ENCODE data around the gene PIK3C2G.

Gene PIK3C2G

GRCh38 chr12:18439541-18439940 is 178.2 kb downstream of the PIK3C2G start:
- Histone ChIP-seq H3K4me1 (ENCODE audit: insufficient read depth, low read length, poor library complexity, severe bottlenecking) (no peaks in the 10 kb centered on the region), H3K9ac (ENCODE audit: low read depth, low read length, poor library complexity, severe bottlenecking) (no peak overlapping the region), H3K4me3 (ENCODE audit: low read length, poor library complexity, severe bottlenecking) (no peak overlapping the region), H3K4me2 (ENCODE audit: low read depth, low read length, poor library complexity, severe bottlenecking) (no peak overlapping the region), H4K20me1 (ENCODE audit: insufficient read depth, low read length, poor library complexity, severe bottlenecking) (no peaks in the 10 kb centered on the region), H2AFZ (ENCODE audit: low read length) (no peak overlapping the region), H3K9me3 (ENCODE audit: insufficient read depth, low read depth, low read length) (no peaks in the 10 kb centered on the region), H3F3A (ENCODE audit: low read depth) (no peaks in the 10 kb centered on the region), H3K36me3 (ENCODE audit: insufficient read depth, low read length) (no peaks in the 10 kb centered on the region), H3K27me3 (ENCODE audit: insufficient read depth, low read length, poor library complexity, severe bottlenecking) (no peaks in the 10 kb centered on the region), H3K79me2 (ENCODE audit: insufficient read depth, low read length) (no peaks in the 10 kb centered on the region), H3K9me2 (replicated peaks; ENCODE audit: low read depth, low read length) (no peaks in the 10 kb centered on the region)
- TF ChIP-seq EZH2phosphoT487 (IDR thresholded peaks at IDR 0.05; ENCODE audit: borderline replicate concordance) (no peak), CTCF (conservative IDR thresholded peaks at IDR 0.05; ENCODE audit: low read length) (no peak)

GRCh38 chr12:18443768-18444437 is 182.6 kb downstream of the PIK3C2G start:
- Histone ChIP-seq H3K79me2 (ENCODE audit: insufficient read depth, low read length) (no peaks in the 10 kb centered on the region), H3K4me3 (ENCODE audit: low read length, poor library complexity, severe bottlenecking) (no peak overlapping the region), H3K4me2 (ENCODE audit: low read depth, low read length, poor library complexity, severe bottlenecking) (no peak overlapping the region), H4K20me1 (ENCODE audit: insufficient read depth, low read length, poor library complexity, severe bottlenecking) (no peaks in the 10 kb centered on the region), H3K27me3 (ENCODE audit: insufficient read depth, low read length, poor library complexity, severe bottlenecking) (no peaks in the 10 kb centered on the region), H3K4me1 (ENCODE audit: insufficient read depth, low read length, poor library complexity, severe bottlenecking) (no peaks in the 10 kb centered on the region), H3K9me3 (ENCODE audit: insufficient read depth, low read depth, low read length) (no peaks in the 10 kb centered on the region), H3F3A (ENCODE audit: low read depth) (no peaks in the 10 kb centered on the region), H3K36me3 (ENCODE audit: insufficient read depth, low read length) (no peaks in the 10 kb centered on the region), H3K9ac (ENCODE audit: low read depth, low read length, poor library complexity, severe bottlenecking) (no peak overlapping the region), H3K9me2 (replicated peaks; ENCODE audit: low read depth, low read length) (no peaks in the 10 kb centered on the region), H2AFZ (ENCODE audit: low read length) (no peak overlapping the region)
- no peak for TF ChIP-seq EZH2phosphoT487 (IDR thresholded peaks at IDR 0.05; ENCODE audit: borderline replicate concordance)
- no peak for TF ChIP-seq CTCF (conservative IDR thresholded peaks at IDR 0.05; ENCODE audit: low read length)

- no peaks in the 10 kb centered on the region for H3K36me3 ChIP-seq (ENCODE audit: insufficient read depth, low read length)
- H3K27me3 ChIP-seq (ENCODE audit: insufficient read depth, low read length, poor library complexity, severe bottlenecking): no peaks in the 10 kb centered on the region
- H3K4me2 ChIP-seq (ENCODE audit: low read depth, low read length, poor library complexity, severe bottlenecking): no peak overlapping the region
- H2AFZ ChIP-seq (ENCODE audit: low read length): no peak overlapping the region
- H3K4me1 ChIP-seq (ENCODE audit: insufficient read depth, low read length, poor library complexity, severe bottlenecking): no peaks in the 10 kb centered on the region
- no peaks in the 10 kb centered on the region for H3K9me3 ChIP-seq (ENCODE audit: insufficient read depth, low read depth, low read length)
- TF ChIP-seq CTCF (conservative IDR thresholded peaks at IDR 0.05; ENCODE audit: low read length): no peak
- TF ChIP-seq EZH2phosphoT487 (IDR thresholded peaks at IDR 0.05; ENCODE audit: borderline replicate concordance): no peak
- H3K9me2 ChIP-seq (replicated peaks; ENCODE audit: low read depth, low read length): no peaks in the 10 kb centered on the region
- no peaks in the 10 kb centered on the region for H3K79me2 ChIP-seq (ENCODE audit: insufficient read depth, low read length)
- no peak overlapping the region for H3K9ac ChIP-seq (ENCODE audit: low read depth, low read length, poor library complexity, severe bottlenecking)
- no peaks in the 10 kb centered on the region for H3F3A ChIP-seq (ENCODE audit: low read depth)
- no peak overlapping the region for H3K4me3 ChIP-seq (ENCODE audit: low read length, poor library complexity, severe bottlenecking)
- H4K20me1 ChIP-seq (ENCODE audit: insufficient read depth, low read length, poor library complexity, severe bottlenecking): no peaks in the 10 kb centered on the region
These were observed 184.8 kb downstream of the PIK3C2G start for GRCh38 chr12:18446061-18446644.

All from Loucy (cell line).